ENCODE data around the gene PLCG1. TPM values are rescaled to one million over a fixed set of nuclear protein-coding genes. Genes with fewer than 3 reads are reported as not detected.

PLCG1 gene
- total RNA-seq, 1 donor from 2014 or later = 45.0 TPM

DNA sequence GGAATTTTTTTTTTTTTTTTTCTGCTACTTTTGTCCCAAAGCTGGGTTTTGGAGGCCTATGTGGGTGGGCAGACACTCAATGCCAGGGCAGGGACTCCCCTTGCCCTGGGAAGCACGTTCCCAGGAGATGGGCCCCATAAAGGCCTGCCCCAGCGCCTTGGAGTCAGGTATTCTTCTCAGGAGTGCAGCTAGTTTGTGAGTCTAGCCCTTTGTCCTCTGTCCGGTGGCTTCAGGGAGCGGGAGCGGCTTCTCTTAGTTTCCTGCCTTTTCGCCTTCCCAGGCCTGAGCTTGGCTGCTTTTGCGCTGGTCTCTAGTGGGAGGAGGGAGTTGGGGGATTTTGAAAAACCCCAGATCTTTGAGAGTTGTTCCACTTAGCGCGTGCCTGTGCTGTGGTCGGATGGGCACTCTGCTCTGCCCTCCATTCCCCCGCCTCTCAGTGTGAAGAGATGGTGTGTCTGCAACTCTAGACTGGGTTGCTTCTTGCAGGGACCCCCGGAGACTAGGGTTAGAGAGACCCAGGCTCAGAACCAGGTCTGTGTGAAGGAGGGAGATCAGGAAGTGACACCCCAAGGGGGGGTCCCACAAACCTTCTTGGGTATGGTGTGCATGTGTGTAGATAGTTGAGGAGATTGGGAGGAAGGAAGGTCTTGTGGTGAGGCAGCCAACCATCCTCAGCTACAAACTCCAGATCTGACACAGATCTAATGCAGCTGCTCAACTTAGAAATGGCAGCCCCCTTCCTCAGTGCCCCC, 1.3 kb downstream of the PLCG1 start:
- ATAC-seq (ENCODE audit: poor library complexity) (no peak), DNase-seq (no peak)
- intact Hi-C loops (cut with DNase I) = loop anchor here (10.0 kb wide), 2 partner anchors 196 to 276 kb away; no protein-coding TSS in a partner anchor

GRCh38 chr20:41139227-41140093, 2.1 kb downstream of the PLCG1 start:
- DNase-seq (no peak), ATAC-seq (ENCODE audit: poor library complexity) (no peak)
- intact Hi-C loops (cut with DNase I) = loop anchor here (10.0 kb wide), 2 partner anchors 195 to 275 kb away; no protein-coding TSS in a partner anchor

- intact Hi-C loops (cut with DNase I) = no loop called here
- ATAC-seq (ENCODE audit: poor library complexity) (no peak), DNase-seq (no peak)
Observed at GRCh38 chr20:41140226-41141133, 3.1 kb downstream of the PLCG1 start.

DNA sequence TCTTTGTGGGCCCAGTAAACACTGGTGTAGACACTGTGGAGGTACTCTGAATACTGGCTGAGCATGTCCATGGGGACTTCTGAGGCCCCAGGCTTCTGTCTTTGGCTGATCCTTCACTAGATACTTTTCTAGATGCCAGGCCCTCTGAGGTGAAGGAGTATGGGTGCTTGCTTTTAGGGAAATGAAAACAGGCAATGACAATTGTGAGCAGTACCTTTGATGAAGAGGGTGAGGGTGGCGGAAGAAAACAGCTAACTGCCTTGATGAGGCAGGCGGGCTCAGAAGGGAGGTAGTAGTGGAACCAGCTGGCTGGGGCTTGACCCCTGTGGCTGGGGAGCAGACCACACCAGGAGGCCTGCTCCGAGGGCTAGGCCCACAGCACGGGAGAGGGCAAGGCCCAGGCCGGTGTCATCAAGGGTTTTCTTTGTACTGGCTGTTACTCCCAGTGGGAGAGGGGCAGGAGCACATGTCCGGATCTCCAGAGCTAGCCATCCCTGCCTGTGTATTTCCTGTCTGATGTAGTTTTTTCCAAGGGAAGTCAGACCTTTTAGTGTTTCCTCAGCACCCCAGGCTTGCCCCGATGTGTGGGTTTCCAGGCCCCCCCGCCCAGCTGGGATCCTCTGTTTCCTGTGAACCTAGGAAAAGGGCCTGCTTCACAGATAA, 3.9 kb downstream of the PLCG1 start:
- intact Hi-C loops (cut with DNase I) = no loop called here
- ATAC-seq (ENCODE audit: poor library complexity) (no peak), DNase-seq (peak; percentile 66)

GRCh38 chr20:41142245-41142644, 4.9 kb downstream of the PLCG1 start:
- DNase-seq (no peak), ATAC-seq (ENCODE audit: poor library complexity) (no peak)
- intact Hi-C loops (cut with DNase I) = no loop called here

DNA sequence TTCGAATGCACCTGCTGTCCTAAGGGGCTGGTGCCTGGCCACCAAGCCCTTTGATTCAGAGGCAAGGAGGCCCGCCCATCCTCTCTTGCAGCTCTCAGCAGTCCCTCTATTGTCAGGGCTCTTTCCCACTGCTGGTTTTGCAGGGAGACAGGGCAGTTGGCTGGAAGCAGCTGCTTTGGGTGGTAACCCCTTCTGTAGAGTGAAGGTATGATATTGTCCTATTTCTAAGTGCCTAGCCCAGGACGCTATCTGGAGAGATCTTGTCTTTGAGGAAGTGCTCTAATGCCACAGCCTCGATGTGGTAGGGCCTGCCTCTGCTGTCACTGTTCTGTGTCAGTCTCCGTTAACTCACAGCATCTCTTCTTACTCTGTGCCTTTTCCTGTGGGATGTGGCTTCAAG, 5.6 kb downstream of the PLCG1 start:
- DNase-seq = no peak

DNA sequence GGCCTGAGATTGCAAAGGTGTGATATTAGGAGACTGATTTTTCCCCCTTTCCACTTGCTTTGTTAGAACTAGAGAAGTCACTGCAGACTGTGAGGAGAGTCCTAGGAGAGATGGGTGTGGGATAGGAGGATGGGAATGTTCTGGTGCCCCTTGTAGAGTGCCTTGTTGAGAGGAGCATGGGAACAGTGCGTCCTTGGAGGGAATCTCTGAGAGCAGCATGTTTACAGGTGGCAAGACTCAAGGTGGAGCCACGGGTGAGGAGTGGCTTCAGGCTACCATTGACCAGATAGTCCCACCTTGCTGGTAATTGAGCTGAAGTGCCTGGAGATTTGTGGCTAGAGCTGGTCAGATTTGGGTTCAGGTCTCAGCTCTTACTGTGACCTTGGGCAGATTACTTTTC, 6.0 kb downstream of the PLCG1 start:
- no peak for ATAC-seq (ENCODE audit: poor library complexity)

More for the DNA sequence above, 5.6 kb downstream of the PLCG1 start:
- no peak for ATAC-seq (ENCODE audit: poor library complexity)
- intact Hi-C loops (cut with DNase I) = no loop called here

GRCh38 chr20:41145317-41145716, 8.0 kb downstream of the PLCG1 start:
- peak; percentile 16 for DNase-seq
- intact Hi-C loops (cut with DNase I) = no loop called here
- ATAC-seq (ENCODE audit: poor library complexity) = no peak

More for the DNA sequence above, 6.0 kb downstream of the PLCG1 start:
- no peak for DNase-seq
- intact Hi-C loops (cut with DNase I) = no loop called here

DNA sequence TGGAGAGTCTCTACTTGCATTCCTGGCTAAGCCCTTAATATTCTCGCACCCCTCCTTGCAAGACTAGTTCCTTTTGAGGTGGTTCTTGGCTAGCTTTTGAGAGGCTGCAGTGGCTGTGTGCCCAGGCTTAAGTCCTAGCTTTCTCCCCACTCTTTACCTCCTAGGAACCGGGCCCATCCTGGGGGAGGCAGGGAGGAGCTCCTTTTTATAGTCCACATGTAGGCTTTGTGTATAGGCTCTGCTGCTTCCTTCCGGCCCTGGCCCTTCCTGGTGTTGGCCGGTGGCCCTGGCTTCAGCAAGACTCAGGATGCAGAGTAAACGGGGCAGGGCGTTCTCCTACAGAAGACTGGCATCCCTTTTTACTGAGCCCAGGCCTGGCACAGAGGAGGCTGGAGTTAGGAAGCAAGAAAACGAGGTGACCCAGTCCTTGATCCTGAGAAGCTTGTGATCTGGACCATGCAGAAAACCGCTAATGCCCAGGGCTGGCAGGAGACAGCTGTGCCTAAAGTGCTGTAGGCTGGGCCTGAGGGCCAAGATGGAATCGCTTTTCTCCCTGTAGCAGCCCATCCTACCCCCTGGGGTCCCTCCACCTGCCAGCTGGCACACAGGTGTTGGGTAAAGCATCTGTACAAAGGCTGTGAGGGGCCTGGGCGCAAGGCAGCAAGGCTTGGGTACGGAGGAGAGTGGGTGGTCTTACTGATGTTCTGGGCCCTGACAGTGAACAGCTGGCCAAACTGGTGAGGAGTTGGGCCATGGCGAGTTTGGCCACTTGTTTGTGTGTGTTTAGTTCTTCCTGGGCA, 8.7 kb downstream of the PLCG1 start:
- peak; percentile 21 for ATAC-seq (ENCODE audit: poor library complexity)
- DNase-seq = peak; percentile 73
- intact Hi-C loops (cut with DNase I) = no loop called here

GRCh38 chr20:41147767-41148191, 10.4 kb downstream of the PLCG1 start:
- intact Hi-C loops (cut with DNase I) = no loop called here
- ATAC-seq (ENCODE audit: poor library complexity) (peak; percentile 79), DNase-seq (peak; percentile 66)

DNA sequence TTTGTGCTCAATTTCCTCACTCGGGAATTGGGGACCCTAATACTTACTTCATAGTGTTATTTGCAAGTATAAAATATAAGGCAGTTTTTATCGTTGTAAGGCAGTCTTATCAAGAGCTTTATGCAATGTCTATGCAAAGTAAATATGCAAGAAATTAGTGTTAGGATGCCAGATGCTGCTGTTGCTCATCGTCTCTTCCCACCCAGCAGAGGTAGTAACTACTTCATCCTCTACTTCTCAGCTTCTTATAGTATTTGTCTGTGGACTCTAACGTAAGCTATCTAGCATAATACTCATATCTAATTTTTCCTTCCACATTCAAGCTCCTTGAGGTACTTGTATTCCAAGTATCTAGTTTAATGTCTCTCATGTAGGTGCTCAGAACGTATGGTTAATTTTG, 11.6 kb downstream of the PLCG1 start:
- intact Hi-C loops (cut with DNase I) = no loop called here
- DNase-seq = no peak
- ATAC-seq (ENCODE audit: poor library complexity) = no peak

GRCh38 chr20:41150664-41151063, 13.3 kb downstream of the PLCG1 start:
- DNase-seq = peak; percentile 17
- ATAC-seq (ENCODE audit: poor library complexity) = no peak
- intact Hi-C loops (cut with DNase I) = no loop called here

GRCh38 chr20:41151134-41151869, 14.0 kb downstream of the PLCG1 start:
- ATAC-seq (ENCODE audit: poor library complexity) (no peak), DNase-seq (peak; percentile 35)
- intact Hi-C loops (cut with DNase I) = no loop called here

DNA sequence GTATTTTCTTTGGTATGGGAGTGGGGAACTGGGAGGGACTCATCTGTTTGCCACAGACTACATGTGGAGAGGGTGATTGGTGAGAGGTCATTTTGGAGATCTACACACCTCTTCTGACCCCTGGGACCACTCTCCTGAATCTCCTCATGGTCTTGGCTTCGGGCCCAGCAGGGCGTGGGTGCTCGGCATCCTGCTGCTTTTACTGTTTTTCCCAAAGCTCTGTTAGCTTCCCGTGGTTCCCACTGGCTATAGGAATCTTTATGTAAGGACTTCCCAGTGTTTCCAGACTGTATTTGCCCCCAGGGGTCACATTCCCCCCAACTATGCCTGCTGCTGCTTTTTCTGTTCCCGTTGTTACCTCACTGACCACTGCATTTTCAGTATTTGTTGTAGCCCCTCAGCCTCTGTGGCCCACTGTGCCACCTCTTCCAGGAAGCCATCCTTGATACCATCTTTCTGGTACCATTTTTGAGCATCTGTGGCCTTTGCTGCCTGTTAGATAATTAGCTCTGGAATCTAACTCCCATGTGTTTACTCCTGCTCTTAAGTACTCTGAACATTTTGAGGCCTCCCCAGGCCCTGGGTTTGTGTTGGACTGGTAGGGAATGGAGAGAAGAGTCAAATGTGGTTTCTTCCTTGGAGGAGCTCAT, 14.9 kb downstream of the PLCG1 start:
- ATAC-seq (ENCODE audit: poor library complexity) = no peak
- DNase-seq = no peak

DNA sequence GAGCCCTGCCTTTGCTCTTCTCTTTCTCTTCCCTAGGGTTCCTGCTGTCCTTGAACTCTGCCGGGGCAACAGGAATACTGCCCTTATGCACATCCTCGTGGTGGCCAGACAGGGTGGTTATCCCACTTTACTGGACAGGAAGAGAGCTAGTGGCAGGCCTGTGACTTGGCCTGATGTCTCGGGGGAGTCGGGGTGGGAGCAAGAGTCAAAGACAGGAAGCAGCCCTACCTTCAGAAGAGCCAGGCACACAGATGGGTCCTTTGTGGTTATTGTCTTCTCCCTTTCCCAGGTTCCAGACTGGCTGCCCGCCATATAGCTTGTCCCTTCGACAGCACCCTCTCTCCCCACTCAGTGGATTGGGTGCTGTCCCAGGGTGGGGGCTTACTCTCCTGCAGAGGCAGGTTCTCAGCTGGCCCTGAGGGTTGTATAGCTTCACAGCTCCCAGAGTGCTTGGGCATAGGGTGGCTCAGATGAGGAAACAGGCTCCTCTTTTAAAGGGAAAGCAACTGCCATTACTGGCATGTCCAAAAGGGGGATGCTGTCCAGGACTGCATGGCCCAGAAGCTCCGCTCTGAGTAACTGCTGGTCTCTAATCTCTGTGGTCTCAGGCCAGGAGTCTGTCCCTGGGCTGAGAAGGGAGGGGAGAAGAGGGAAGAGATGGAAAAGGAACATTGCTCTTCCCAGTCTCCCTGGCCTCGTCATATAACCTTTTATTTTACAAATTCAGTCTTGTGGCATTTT, 17.3 kb downstream of the PLCG1 start:
- intact Hi-C loops (cut with DNase I) = no loop called here
- DNase-seq (peak; percentile 47), ATAC-seq (ENCODE audit: poor library complexity) (peak; percentile 70)

More for the DNA sequence above, 14.9 kb downstream of the PLCG1 start:
- intact Hi-C loops (cut with DNase I) = no loop called here

- intact Hi-C loops (cut with DNase I) = no loop called here
- ATAC-seq (ENCODE audit: poor library complexity) = no peak
- no peak for DNase-seq
Observed at GRCh38 chr20:41155261-41155660, 17.9 kb downstream of the PLCG1 start.

Data from Right ventricle myocardium superior (tissue), 1 donor.